NCI-H2196 (cell line): ENCODE results near the gene HOXA6.
A peak's percentile ranks its signal among the peaks of the same experiment; 100 is the strongest.

ENCODE experiments used
- DNase-seq: peaks from one replicate; lab custom pipeline; 2025; ENCODE audit not compliant: unreplicated experiment; lab: John Stamatoyannopoulos, UW

Gene HOXA6

GRCh38 chr7:27151931-27152815 lies 4.6 kb upstream of the HOXA6 start, which contains the start of gene HOXA3:
Gene HOXA3, minus strand, starts transcription at chr7:27152583. Its CDS starts 41,943 bp downstream, at chr7:27110640.
- DNase-seq = no peak

- no peak for DNase-seq
These were observed 3.9 kb upstream of the HOXA6 start for GRCh38 chr7:27151341-27151930.

GRCh38 chr7:27150568-27151340 lies 3.2 kb upstream of the HOXA6 start:
- DNase-seq = peak; percentile 83

GRCh38 chr7:27149842-27150567 lies 2.4 kb upstream of the HOXA6 start:
- DNase-seq = no peak

GRCh38 chr7:27148756-27149641 lies 1.4 kb upstream of the HOXA6 start:
- no peak for DNase-seq

- DNase-seq = no peak
These were observed 619 bp upstream of the HOXA6 start for GRCh38 chr7:27148031-27148755.

GRCh38 chr7:27146491-27147198 lies 929 bp downstream of the HOXA6 start:
- DNase-seq = no peak

- no peak for DNase-seq
These were observed 1.6 kb downstream of the HOXA6 start for GRCh38 chr7:27145914-27146412.

- no peak for DNase-seq
These were observed 2.2 kb downstream of the HOXA6 start for GRCh38 chr7:27145165-27145913.

- DNase-seq = no peak
These were observed 2.8 kb downstream of the HOXA6 start for GRCh38 chr7:27144781-27145164.

GRCh38 chr7:27143950-27144780 lies 3.4 kb downstream of the HOXA6 start:
- no peak for DNase-seq

- peak; percentile 89 for DNase-seq
These were observed 4.3 kb downstream of the HOXA6 start, which contains the start of gene HOXA5 for GRCh38 chr7:27143023-27143949. Gene HOXA5, minus strand, starts transcription at chr7:27143681. Its CDS starts 74 bp downstream, at chr7:27143607.

- no peak for DNase-seq
These were observed 5.0 kb downstream of the HOXA6 start for GRCh38 chr7:27142580-27143022.

- no peak for DNase-seq
These were observed 5.5 kb downstream of the HOXA6 start for GRCh38 chr7:27141923-27142579.
